AG04449 (cell line): ENCODE measurements around the gene FCN1.

Source experiments
- CTCF ChIA-PET: fragments of 350-600 bp; formaldehyde crosslinking; extraction: SDS; loops from one replicate; lab custom pipeline; 2021; ENCODE audit warnings: antibody characterized with exemption; lab: Yijun Ruan, JAX
- POLR2A ChIA-PET: fragments of 400-600, 350-600 bp; formaldehyde crosslinking; extraction: SDS; loops from one replicate; lab custom pipeline; 2020; ENCODE audit warnings: antibody characterized with exemption, inconsistent platforms; lab: Yijun Ruan, JAX
- DNase-seq: peaks from one replicate; pipeline ENCODE4 v3.0.0-alpha.2; 2010; ENCODE audit warnings: low read depth, low spot score
- H3K4me3 ChIP-seq: 2 replicates; pipeline ENCODE4 v1.5.1; 2011; ENCODE audit warnings: low read depth, mild to moderate bottlenecking, control low read depth, low read length
- TF ChIP-seq, protein P1 (sequence below): IDR thresholded peaks from one replicate; pipeline ENCODE4 v1.5.1; 2011; ENCODE audit warnings: mild to moderate bottlenecking, moderate library complexity, low read length, control low read depth, inconsistent platforms; ENCODE audit not compliant: insufficient read depth; ENCODE audit errors: missing control alignments

The FCN1 gene

DNA sequence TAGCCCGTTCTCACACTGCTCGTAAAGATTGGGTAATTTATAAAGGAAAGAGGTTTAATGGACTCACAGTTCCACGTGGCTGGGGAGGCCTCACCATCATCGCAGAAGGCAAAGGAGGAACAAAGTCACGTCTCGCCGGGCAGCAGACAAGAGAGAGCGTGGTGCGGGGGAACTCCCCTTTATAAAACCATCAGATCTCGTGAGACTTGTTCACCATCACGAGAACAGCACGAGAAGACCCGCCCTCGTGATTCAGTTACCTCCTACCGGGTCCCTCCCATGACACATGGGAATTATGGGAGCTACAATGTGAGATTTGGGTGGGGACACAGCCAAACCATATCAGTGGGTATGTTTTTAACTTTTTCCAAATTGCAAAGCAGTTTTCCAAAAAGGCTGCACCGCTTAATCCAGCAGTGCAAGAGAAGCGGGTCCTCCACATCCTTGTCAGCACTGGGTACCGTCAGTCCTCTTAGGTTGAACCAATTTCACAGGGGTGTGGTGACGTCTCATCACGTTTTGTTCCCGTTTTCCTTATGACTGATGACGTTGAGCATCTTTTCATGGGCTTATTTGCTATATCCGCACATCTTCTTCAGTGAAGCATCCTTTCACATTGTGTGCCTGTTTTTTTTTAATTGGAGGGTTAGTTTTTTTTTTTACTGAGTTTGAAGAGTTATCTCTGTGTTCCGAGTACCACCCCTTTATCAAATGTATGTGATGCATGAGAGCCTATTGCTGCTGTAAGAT, 45.1 kb downstream of the FCN1 start:
- H3K4me3 ChIP-seq = no peak overlapping the region
- no peak for DNase-seq
- POLR2A ChIA-PET = no interaction called here
- TF ChIP-seq, protein P1, sequence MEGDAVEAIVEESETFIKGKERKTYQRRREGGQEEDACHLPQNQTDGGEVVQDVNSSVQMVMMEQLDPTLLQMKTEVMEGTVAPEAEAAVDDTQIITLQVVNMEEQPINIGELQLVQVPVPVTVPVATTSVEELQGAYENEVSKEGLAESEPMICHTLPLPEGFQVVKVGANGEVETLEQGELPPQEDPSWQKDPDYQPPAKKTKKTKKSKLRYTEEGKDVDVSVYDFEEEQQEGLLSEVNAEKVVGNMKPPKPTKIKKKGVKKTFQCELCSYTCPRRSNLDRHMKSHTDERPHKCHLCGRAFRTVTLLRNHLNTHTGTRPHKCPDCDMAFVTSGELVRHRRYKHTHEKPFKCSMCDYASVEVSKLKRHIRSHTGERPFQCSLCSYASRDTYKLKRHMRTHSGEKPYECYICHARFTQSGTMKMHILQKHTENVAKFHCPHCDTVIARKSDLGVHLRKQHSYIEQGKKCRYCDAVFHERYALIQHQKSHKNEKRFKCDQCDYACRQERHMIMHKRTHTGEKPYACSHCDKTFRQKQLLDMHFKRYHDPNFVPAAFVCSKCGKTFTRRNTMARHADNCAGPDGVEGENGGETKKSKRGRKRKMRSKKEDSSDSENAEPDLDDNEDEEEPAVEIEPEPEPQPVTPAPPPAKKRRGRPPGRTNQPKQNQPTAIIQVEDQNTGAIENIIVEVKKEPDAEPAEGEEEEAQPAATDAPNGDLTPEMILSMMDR = no peak
- CTCF ChIA-PET = no interaction called here

DNA sequence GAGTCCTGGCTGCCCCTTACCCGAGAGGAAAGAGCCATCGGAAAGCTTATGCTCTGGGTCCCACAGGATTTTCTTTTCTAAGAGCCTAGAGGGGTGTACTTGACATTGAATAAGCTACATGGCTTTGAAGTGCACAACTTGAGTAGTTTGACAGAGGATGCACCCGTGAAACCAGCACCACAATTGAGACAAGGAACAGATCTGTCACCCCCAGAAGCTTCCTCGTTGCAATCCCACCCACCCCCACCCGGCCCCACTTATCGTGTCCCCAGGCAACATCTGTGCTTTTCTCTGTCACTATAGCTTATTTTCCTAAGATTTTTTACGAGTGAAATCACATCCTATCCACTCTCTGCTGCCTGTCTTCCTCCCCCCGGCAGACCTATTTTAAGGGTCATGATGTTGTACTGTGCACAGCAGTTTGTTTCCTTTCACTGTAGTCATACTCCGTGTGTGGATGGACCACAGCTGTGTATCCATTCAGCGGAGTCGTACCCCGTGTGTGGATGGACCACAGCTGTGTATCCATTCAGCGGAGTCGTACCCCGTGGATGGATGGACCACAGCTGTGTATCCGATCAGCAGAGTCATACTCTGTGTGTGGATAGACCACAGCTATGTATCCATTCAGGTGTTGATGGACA, 45.9 kb downstream of the FCN1 start:
- no peak for DNase-seq
- H3K4me3 ChIP-seq = no peak overlapping the region
- ChIA-PET POLR2A (no interaction called here), CTCF (no interaction called here)
- TF ChIP-seq, protein P1 = no peak

DNA sequence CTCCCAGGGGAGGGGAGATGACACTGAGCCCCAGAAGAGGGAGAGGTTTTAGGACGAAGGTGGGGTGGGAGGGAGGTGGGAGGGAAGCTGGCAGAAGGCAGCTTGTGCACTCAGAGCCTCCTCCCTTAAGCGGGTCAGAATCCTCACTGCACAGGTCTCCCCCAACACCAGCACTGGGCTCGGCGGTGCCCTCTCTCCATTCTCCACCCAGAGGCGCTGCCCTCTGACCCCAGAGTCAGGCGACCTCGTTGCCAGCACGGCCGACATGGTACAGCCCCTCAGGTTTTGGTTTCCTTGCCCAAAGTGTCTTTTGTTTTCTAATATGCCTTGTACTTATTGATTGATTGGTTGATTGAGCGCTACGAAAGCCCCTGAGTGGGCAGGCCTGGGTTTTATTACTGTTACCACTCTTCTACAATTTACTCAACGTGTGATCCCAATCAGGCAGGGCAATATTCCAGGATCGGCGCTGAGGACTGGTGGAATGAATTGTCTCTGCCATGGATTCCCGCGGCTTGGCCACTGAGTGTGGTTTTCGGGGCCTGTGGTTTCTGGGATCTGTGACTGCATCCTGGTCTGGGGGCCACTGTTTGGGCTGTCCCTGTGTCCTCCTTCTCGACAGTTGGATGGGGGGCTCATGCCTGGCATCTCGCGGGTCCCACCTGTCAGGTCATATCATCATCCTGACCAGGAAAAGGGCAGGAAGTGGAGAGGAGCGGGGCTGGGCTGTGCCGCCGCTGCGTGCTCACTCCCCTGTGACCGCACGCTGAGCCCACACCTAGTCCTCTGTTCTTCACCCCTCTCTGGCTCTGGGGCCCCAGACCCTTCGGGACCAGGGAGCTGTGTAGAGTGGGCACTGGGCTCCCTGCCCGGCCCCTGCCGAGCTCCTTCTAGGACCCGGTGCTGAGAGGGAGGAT, 46.7 kb downstream of the FCN1 start:
- CTCF ChIA-PET = no interaction called here
- H3K4me3 ChIP-seq = no peak overlapping the region
- DNase-seq = no peak
- TF ChIP-seq, protein P1 = no peak
- POLR2A ChIA-PET = no interaction called here

DNA sequence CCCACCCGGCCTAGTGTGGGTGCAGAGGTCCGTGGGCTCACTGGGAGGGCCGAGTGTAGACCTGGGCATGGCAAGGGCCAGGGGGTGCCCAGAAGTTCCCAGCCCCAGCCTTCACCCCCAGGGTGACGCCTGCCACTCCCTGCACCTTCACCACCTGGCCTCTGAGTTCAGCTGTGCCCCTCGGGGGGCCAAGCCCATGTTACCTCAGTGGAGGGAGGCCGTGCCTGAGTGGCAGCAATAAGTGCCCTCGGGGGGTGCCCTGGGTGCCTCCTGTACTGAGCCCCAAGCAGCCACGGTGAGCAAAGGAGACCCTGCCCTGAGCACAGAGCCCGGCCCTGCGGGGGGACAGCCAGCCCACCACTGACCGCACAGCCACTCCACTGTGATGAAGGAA, 47.4 kb downstream of the FCN1 start:
- CTCF ChIA-PET = no interaction called here
- TF ChIP-seq, protein P1 = no peak

DNA sequence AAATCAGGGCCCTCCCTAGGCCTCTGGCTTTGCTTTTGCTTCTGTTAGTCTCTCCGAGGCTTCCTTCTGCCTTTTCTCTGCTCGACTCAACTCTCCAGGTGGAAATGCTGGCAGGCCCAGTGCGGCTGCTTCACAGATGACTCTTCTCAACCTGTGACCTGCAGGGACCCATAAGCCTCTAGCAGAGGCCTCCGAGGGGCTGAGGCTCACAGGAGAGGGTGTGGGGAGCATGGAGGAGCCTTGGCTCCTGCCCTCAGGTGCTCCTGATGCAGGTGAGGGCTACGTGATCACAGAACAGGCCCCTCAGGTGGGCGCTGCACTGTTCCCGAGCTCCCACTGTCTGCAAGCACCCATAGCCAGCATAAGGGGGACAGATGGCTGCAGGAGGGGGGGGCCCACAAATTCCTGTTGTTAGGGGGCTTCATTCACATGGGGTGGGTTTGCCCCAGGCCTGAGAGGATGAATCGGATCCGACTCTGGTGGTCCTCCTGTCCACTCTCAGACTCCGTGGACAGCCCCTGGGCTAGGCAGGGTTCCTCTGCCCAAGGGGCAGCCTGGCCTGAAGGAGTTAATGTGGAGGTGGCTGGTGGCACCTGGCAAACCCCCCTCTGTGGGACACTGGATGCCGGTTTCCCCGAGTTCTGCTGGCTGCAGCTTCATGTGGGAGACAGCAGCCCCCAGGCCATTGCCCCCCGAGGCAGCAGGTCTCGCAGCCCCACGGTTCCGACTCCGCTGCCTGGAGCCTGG, 48.0 kb downstream of the FCN1 start:
- DNase-seq = no peak
- no peak overlapping the region for H3K4me3 ChIP-seq
- POLR2A ChIA-PET = no interaction called here
- TF ChIP-seq, protein P1 = no peak
- CTCF ChIA-PET = no interaction called here

More for the DNA sequence above, 47.4 kb downstream of the FCN1 start:
- DNase-seq = no peak
- POLR2A ChIA-PET = no interaction called here
- no peak overlapping the region for H3K4me3 ChIP-seq
